K562 (cell line): Measurements from ENCODE around the gene EGFL7. TPM values are rescaled to one million over a fixed set of nuclear protein-coding genes. Genes with fewer than 3 reads are reported as not detected.

Experiments
- ATAC-seq: fragments of 200-7000 bp; cut with Tn5 transposase; 3 replicates; pipeline ENCODE4 v1.9.1; 2020; ENCODE audit warnings: moderate library complexity
- BruUV-seq: library from RNA; stranded (reverse); fragments of 400-500 nt; replicated peaks from 2 replicates; lab custom pipeline; 2021; lab: Mats Ljungman, UMichigan
- CTCF ChIA-PET: fragments of 300-600 bp; formaldehyde crosslinking; extraction: SDS; loops from one replicate; lab custom pipeline; 2021; ENCODE audit warnings: low intra/inter-chr PET ratio; lab: Yijun Ruan, JAX
- POLR2A ChIA-PET: fragments of 300-600, 350-650 bp; sonication (Branson Sonifier 250); formaldehyde crosslinking; extraction: SDS; loops from one replicate; lab custom pipeline; 2021; ENCODE audit warnings: antibody characterized with exemption, inconsistent platforms; lab: Yijun Ruan, JAX
- DNase-seq, 4 experiments: peaks; one replicate each; pipeline versions ENCODE4 v3.0.0 to v3.0.0-alpha.2; 2011 to 2018; ENCODE audit warnings: low spot score in 3 of 4, mixed read lengths in 3 of 4; ENCODE audit errors: extremely low read depth in 1 of 4
- FAIRE-seq: peaks from 2 replicates; lab custom pipeline; 2011; peaks lifted over from hg19 to GRCh38; lab: Jason Lieb, UNC
- H2AFZ ChIP-seq: 2 replicates; pipeline ENCODE4 v1.6.0; 2011; ENCODE audit warnings: low read depth, low read length, control low read depth, inconsistent platforms
- H3K27ac ChIP-seq: fragments of 200-600 bp; 3 replicates; pipeline ENCODE4 v1.8.0; 2011; ENCODE audit warnings: low read depth, mild to moderate bottlenecking, control low read depth, inconsistent platforms, low read length, moderate library complexity, mixed read lengths; ENCODE audit errors: extremely low read depth
- H3K27me3 ChIP-seq, 2 experiments: fragments of 300-600 bp in 1 of 2; 2 replicates in 1 of 2; 3 replicates in 1 of 2; pipeline versions ENCODE4 v1.6.0 to v1.8.0; 2011; ENCODE audit warnings: inconsistent platforms in 2 of 2, low read length in 2 of 2, mild to moderate bottlenecking in 1 of 2, mixed read lengths in 1 of 2, moderate library complexity in 1 of 2; ENCODE audit not compliant: control insufficient read depth in 2 of 2, insufficient read depth in 2 of 2
- H3K36me3 ChIP-seq: fragments of 300-600 bp; 3 replicates; pipeline ENCODE4 v1.8.0; 2011; ENCODE audit warnings: mild to moderate bottlenecking, low read length, inconsistent platforms; ENCODE audit not compliant: control insufficient read depth, insufficient read depth
- H3K4me1 ChIP-seq, 2 experiments: fragments of 200-600 bp in 1 of 2; replicated peaks in 1 of 2; 2 replicates in 1 of 2; 3 replicates in 1 of 2; pipeline versions ENCODE4 v1.5.1 to v1.8.0; 2011; ENCODE audit warnings: inconsistent platforms in 2 of 2, low read length in 2 of 2, mild to moderate bottlenecking in 1 of 2, mixed read lengths in 1 of 2, moderate library complexity in 1 of 2; ENCODE audit not compliant: control insufficient read depth in 2 of 2, insufficient read depth in 2 of 2
- H3K4me2 ChIP-seq: 2 replicates; pipeline ENCODE4 v1.6.1; 2011; ENCODE audit warnings: low read length, control low read depth, inconsistent platforms, mixed read lengths; ENCODE audit not compliant: insufficient read depth
- H3K4me3 ChIP-seq: fragments of 200-600 bp; sonication (generic), shearing (Covaris generic); 2 replicates; pipeline ENCODE4 v1.5.1; 2016; ENCODE audit warnings: control low read depth, inconsistent platforms
- H3K79me2 ChIP-seq: fragments of 200-600 bp; 3 replicates; pipeline ENCODE4 v1.8.0; 2011; ENCODE audit warnings: low read length, inconsistent platforms; ENCODE audit not compliant: control insufficient read depth, insufficient read depth
- H3K9ac ChIP-seq, 2 experiments: 2 replicates each; pipeline versions ENCODE4 v1.6.0 to v1.6.1; 2011; ENCODE audit warnings: low read depth in 2 of 2, low read length in 2 of 2, control low read depth in 1 of 2, inconsistent platforms in 1 of 2, mild to moderate bottlenecking in 1 of 2, mixed read lengths in 1 of 2; ENCODE audit not compliant: insufficient read depth in 1 of 2
- H3K9me1 ChIP-seq: one replicate; pipeline ENCODE4 v1.6.0; 2011; ENCODE audit warnings: inconsistent platforms, mild to moderate bottlenecking, low read length, moderate library complexity; ENCODE audit not compliant: control insufficient read depth, insufficient read depth
- H3K9me3 ChIP-seq: replicated peaks from 2 replicates; pipeline ENCODE4 v1.5.1; 2011; ENCODE audit warnings: low read depth, low read length, inconsistent platforms; ENCODE audit not compliant: control insufficient read depth, insufficient read depth
- H4K20me1 ChIP-seq: replicated peaks from 2 replicates; pipeline ENCODE4 v1.6.1; 2011; ENCODE audit warnings: low read length, inconsistent platforms, mixed read lengths; ENCODE audit not compliant: control insufficient read depth, insufficient read depth
- ATF7 ChIP-seq: fragments of 450-650 bp; IDR thresholded peaks from 2 replicates; pipeline ENCODE4 v1.7.1; 2014; ENCODE audit warnings: mild to moderate bottlenecking, moderate library complexity
- BRCA1 ChIP-seq, 2 experiments: fragments of 450-650 bp in 1 of 2; sonication (generic) in 1 of 2; formaldehyde crosslinking in 1 of 2; IDR thresholded peaks; 2 replicates each; pipeline versions ENCODE4 v1.5.0 to v1.6.1; 2017 to 2020; ENCODE audit warnings: mild to moderate bottlenecking in 1 of 2, missing genetic modification reagents in 1 of 2
- BRD4 ChIP-seq: fragments of 200-600 bp; sonication (generic); IDR thresholded peaks from 2 replicates; pipeline ENCODE4 v1.6.1; 2017; ENCODE audit warnings: inconsistent platforms
- DEAF1 ChIP-seq: fragments of 450-650 bp; formaldehyde crosslinking; IDR thresholded peaks from 2 replicates; pipeline ENCODE4 v1.4.0; 2020; ENCODE audit warnings: mild to moderate bottlenecking, moderate library complexity
- GABPA ChIP-seq: fragments of 200-800 bp; sonication (Bioruptor generic); conservative IDR thresholded peaks from 2 replicates; pipeline ENCODE4 v1.6.1; 2016; ENCODE audit warnings: low read depth, missing genetic modification characterization, missing compliant biosample characterization
- GTF2F1 ChIP-seq: IDR thresholded peaks from 2 replicates; pipeline ENCODE4 v1.6.1; 2011; ENCODE audit warnings: low read depth, low read length, improper control_type of control experiment
- HOXB6 ChIP-seq: fragments of 250-450 bp; sonication (Bioruptor Pico); IDR thresholded peaks from 2 replicates; pipeline ENCODE4 v1.5.1; 2022; ENCODE audit warnings: mild to moderate bottlenecking, borderline replicate concordance
- NR1H2 ChIP-seq: sonication (generic); formaldehyde crosslinking; IDR thresholded peaks from 2 replicates; pipeline ENCODE4 v1.4.0; 2020; ENCODE audit warnings: mild to moderate bottlenecking, missing genetic modification reagents
- POLR2B ChIP-seq: fragments of 450-650 bp; IDR thresholded peaks from 2 replicates; pipeline ENCODE4 v1.6.1; 2018; ENCODE audit warnings: low read depth; ENCODE audit not compliant: partially characterized antibody
- SMARCA5 ChIP-seq: fragments of 450-650 bp; IDR thresholded peaks from 2 replicates; pipeline ENCODE4 v1.6.1; 2016
- XRCC5 ChIP-seq: fragments of 200-400 bp; formaldehyde crosslinking; IDR thresholded peaks from 2 replicates; pipeline ENCODE4 v1.6.1; 2017; ENCODE audit warnings: low read depth, mild to moderate bottlenecking, low read length
- YBX1 ChIP-seq: fragments of 450-650 bp; IDR thresholded peaks from 2 replicates; pipeline ENCODE4 v1.7.1; 2016; ENCODE audit warnings: mild to moderate bottlenecking
- ZBTB33 ChIP-seq: sonication (generic); formaldehyde crosslinking; IDR thresholded peaks from 2 replicates; pipeline ENCODE4 v1.8.1; 2023; ENCODE audit warnings: mild to moderate bottlenecking, missing genetic modification reagents
- ZBTB43 ChIP-seq: sonication (generic); formaldehyde crosslinking; IDR thresholded peaks from 2 replicates; pipeline ENCODE4 v1.8.0; 2023; ENCODE audit warnings: mild to moderate bottlenecking, missing genetic modification reagents
- ZBTB7A ChIP-seq: IDR thresholded peaks from 2 replicates; pipeline ENCODE4 v1.6.1; 2011; ENCODE audit warnings: low read depth, mild to moderate bottlenecking, low read length, moderate library complexity, borderline replicate concordance; ENCODE audit not compliant: control insufficient read depth
- ZFP30 ChIP-seq: fragments of 250-450 bp; sonication (Bioruptor Pico); IDR thresholded peaks from 2 replicates; pipeline ENCODE4 v1.8.0; 2022; ENCODE audit warnings: moderate library complexity, mild to moderate bottlenecking, inconsistent platforms, borderline replicate concordance
- ZNF217 ChIP-seq: sonication (generic); formaldehyde crosslinking; IDR thresholded peaks from 2 replicates; pipeline ENCODE4 v1.8.0; 2022; ENCODE audit warnings: mild to moderate bottlenecking, missing genetic modification reagents
- ZNF311 ChIP-seq: fragments of 250-450 bp; sonication (Bioruptor Pico); IDR thresholded peaks from 2 replicates; pipeline ENCODE4 v1.4.0; 2020; ENCODE audit warnings: mild to moderate bottlenecking, moderate library complexity
- ZNF707 ChIP-seq: fragments of 250-450 bp; sonication (Bioruptor Pico); conservative IDR thresholded peaks from 2 replicates; pipeline ENCODE4 v1.8.0; 2022; ENCODE audit warnings: inconsistent platforms, mild to moderate bottlenecking, moderate library complexity
- WGBS: fragments of 100-300 bp; shearing (Covaris generic); methylation state at CpG from one replicate; pipeline ENCODE4 v1.1.6; 2016; ENCODE audit warnings: low coverage, mixed read lengths; ENCODE audit not compliant: insufficient coverage; ENCODE audit errors: missing lambda C conversion rate; 5-methylcytosine and 5-hydroxymethylcytosine counted together
- in situ Hi-C: fragments of 300-500 bp; cut with MboI; formaldehyde crosslinking; loops from 4 replicates; pipeline ENCODE4 v1.15.0; 2018; ENCODE audit warnings: inconsistent platforms, mixed read lengths
- intact Hi-C: fragments of 100-400 bp; cut with micrococcal nuclease; formaldehyde crosslinking; loops from 2 replicates; pipeline ENCODE4 v1.14.2; 2022
- polyA plus RNA-seq, 8 experiments: library from polyadenylated mRNA; depleted of rRNA in 4 of 8; stranded (reverse) in 5 of 8; unstranded in 3 of 8; fragments of >200 nt; fragmentation: Nextera tagmentation in 2 of 8; fragmentation: Illumina TruSeq in 1 of 8; extraction: Ambion mirVana in 2 of 8; extraction: Trizol in 1 of 8; gene quantifications; 2 replicates each; pipeline versions ENCODE4 v1.2.1 to v1.2.3, GENCODE V29; 2011 to 2014; ENCODE audit warnings: inconsistent platforms in 1 of 8, missing spikeins in 1 of 8
- total RNA-seq, 7 experiments: library from RNA; depleted of rRNA in 6 of 7; stranded (reverse); fragments of >200 nt in 6 of 7; fragmentation: Illumina TruSeq in 2 of 7; extraction: Trizol in 2 of 7; gene quantifications; 2 replicates each; pipeline versions ENCODE4 v1.2.1 to v1.2.3, GENCODE V29; 2011 to 2021; ENCODE audit warnings: low replicate concordance in 1 of 7

Gene EGFL7
- total and polyA plus RNA-seq, 9 of the 15 experiments (the other 6 are each of a cell fraction or from before 2014, with no cell fraction given): 1.5 to 286 (median 55.5) TPM

- in situ Hi-C loops (no loop called here), intact Hi-C loops (no loop called here)
- no peaks in the 10 kb centered on the region for H3K9me1 ChIP-seq
- DNase-seq (no peak), FAIRE-seq (no peak), ATAC-seq (no peak)
- BruUV-seq: no TSS peak
- CTCF ChIA-PET: no interaction called here
- peaks cover 14 to 71% of the 10 kb centered on the region in 2 experiments; a peak in 4 of 5 replicates for H3K4me1 ChIP-seq
- H3K79me2 ChIP-seq: no peaks in the 10 kb centered on the region
- H3K9me3 ChIP-seq: no peaks in the 10 kb centered on the region
- no peaks in the 10 kb centered on the region for H4K20me1 ChIP-seq
- H3K4me3 ChIP-seq: no peak overlapping the region
- peak overlapping the region in 1 of 2 experiments; percentile 56; a peak in 2 of 4 replicates for H3K9ac ChIP-seq
- H2AFZ ChIP-seq: peak overlapping the region; percentile 37
- WGBS: 55% methylated on average over 18 of the region's 18 CpGs
- no peak overlapping the region; the same call in 1 of the 2 replicates for H3K4me2 ChIP-seq
- POLR2A ChIA-PET: interaction anchor here (0.6 kb wide), 1 partner anchor 66 kb away, joined by 4 read pairs; no protein-coding TSS in a partner anchor
- no peaks in the 10 kb centered on the region for H3K36me3 ChIP-seq
- H3K27me3 ChIP-seq: no peaks in the 10 kb centered on the region
- H3K27ac ChIP-seq: no peak overlapping the region
- TF ChIP-seq NR1H2 (CRISPR knock-in tag): no peak
- TF ChIP-seq BRD4: no peak
- peak; percentile 92 for TF ChIP-seq ZBTB33
- no peak for TF ChIP-seq ZNF707 (CRISPR knock-in tag)
- TF ChIP-seq GTF2F1: no peak
- no peak for TF ChIP-seq ZNF217
- no peak for TF ChIP-seq YBX1
- no peak for TF ChIP-seq BRCA1 (IDR thresholded peaks at IDR 0.05)
- no peak for TF ChIP-seq BRCA1 (CRISPR knock-in tag; IDR thresholded peaks at IDR 0.05)
- no peak for TF ChIP-seq DEAF1 (CRISPR knock-in tag)
- TF ChIP-seq GABPA: peak; percentile 54
- TF ChIP-seq ZFP30 (CRISPR knock-in tag): no peak
- peak; percentile 80; the same call in 1 of the 2 replicates for TF ChIP-seq ZBTB7A
- no peak for TF ChIP-seq XRCC5
- no peak for TF ChIP-seq ZBTB43 (CRISPR knock-in tag)
- TF ChIP-seq SMARCA5: no peak
- TF ChIP-seq ZNF311 (CRISPR knock-in tag): no peak
- TF ChIP-seq HOXB6 (CRISPR knock-in tag): no peak
- TF ChIP-seq ATF7: no peak
- no peak for TF ChIP-seq POLR2B
These were observed 7.1 kb upstream of the EGFL7 start for GRCh38 chr9:136655536-136656182.
